GM13976 (cell line): ENCODE measurements around the gene RCAN2.

Experiments used
- DNase-seq: peaks from one replicate; pipeline ENCODE4 v3.0.0; 2012; ENCODE audit warnings: low spot score
- in situ Hi-C: fragments of 300-500 bp; cut with MboI; formaldehyde crosslinking; loops from one replicate; pipeline ENCODE4 v1.12.0; 2022; ENCODE audit warnings: low sequenced_read_pairs, mixed read lengths, inconsistent platforms; ENCODE audit not compliant: unreplicated experiment
- TF ChIP-seq, protein P1 (sequence below): IDR thresholded peaks from 2 replicates; pipeline ENCODE4 v1.5.1; 2012; ENCODE audit warnings: borderline replicate concordance, mild to moderate bottlenecking; ENCODE audit not compliant: insufficient read depth; ENCODE audit errors: extremely low read depth, missing control alignments, control extremely low read depth

The RCAN2 gene

DNA sequence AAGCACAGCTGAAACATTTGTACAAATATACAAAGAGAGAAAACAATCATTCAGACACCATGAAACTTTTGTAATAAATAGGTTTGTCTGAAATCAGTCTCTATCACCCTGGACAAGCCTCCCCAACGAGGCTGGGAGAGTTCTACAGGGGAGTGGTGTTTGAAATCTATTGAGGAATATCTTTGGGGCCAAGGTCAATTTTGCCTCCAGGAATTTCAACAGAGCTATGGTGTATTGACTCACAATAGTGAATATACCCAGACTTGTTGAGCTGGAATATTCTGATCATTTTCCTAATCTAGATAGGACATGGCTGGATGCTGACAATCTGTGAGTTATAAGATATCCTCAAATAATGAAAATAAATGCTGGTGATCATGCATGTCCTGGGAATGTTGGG lies 269.0 kb downstream of the RCAN2 start:
- DNase-seq = no peak
- TF ChIP-seq, protein P1, sequence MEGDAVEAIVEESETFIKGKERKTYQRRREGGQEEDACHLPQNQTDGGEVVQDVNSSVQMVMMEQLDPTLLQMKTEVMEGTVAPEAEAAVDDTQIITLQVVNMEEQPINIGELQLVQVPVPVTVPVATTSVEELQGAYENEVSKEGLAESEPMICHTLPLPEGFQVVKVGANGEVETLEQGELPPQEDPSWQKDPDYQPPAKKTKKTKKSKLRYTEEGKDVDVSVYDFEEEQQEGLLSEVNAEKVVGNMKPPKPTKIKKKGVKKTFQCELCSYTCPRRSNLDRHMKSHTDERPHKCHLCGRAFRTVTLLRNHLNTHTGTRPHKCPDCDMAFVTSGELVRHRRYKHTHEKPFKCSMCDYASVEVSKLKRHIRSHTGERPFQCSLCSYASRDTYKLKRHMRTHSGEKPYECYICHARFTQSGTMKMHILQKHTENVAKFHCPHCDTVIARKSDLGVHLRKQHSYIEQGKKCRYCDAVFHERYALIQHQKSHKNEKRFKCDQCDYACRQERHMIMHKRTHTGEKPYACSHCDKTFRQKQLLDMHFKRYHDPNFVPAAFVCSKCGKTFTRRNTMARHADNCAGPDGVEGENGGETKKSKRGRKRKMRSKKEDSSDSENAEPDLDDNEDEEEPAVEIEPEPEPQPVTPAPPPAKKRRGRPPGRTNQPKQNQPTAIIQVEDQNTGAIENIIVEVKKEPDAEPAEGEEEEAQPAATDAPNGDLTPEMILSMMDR = no peak
- in situ Hi-C loops = loop anchor here (5.0 to 25.0 kb wide), 4 partner anchors 130 to 415 kb away; no protein-coding TSS in a partner anchor

DNA sequence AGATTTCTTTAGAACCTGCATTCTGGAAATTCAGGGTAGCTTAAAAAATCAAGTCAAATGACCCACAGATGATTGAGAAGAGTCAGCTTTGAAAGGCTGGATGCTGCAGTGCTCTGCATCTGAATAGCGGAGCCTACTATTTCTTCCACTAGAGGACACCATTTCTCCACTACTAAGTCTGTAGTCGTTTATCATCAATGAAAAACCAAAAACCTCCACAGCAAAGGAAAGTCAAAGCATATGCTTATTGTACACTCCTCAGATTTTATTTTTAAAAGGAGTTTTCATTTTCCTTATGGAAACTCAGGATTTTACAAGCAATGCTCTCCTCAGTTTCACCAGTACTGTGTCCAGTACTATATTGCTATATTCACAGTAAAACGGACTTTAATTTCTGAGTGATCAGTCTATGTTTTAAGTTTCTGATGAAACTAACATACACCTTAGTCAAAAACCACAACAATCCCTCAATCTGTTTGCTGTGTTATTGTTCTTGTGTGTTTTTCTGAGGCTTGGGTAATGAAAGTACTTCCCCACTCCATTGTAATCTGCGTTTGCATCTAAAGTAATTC lies 269.9 kb downstream of the RCAN2 start:
- TF ChIP-seq, protein P1 = peak; percentile 69
- peak; percentile 42 for DNase-seq
- in situ Hi-C loops = loop anchor here (5.0 to 25.0 kb wide), 4 partner anchors 129 to 416 kb away; no protein-coding TSS in a partner anchor

DNA sequence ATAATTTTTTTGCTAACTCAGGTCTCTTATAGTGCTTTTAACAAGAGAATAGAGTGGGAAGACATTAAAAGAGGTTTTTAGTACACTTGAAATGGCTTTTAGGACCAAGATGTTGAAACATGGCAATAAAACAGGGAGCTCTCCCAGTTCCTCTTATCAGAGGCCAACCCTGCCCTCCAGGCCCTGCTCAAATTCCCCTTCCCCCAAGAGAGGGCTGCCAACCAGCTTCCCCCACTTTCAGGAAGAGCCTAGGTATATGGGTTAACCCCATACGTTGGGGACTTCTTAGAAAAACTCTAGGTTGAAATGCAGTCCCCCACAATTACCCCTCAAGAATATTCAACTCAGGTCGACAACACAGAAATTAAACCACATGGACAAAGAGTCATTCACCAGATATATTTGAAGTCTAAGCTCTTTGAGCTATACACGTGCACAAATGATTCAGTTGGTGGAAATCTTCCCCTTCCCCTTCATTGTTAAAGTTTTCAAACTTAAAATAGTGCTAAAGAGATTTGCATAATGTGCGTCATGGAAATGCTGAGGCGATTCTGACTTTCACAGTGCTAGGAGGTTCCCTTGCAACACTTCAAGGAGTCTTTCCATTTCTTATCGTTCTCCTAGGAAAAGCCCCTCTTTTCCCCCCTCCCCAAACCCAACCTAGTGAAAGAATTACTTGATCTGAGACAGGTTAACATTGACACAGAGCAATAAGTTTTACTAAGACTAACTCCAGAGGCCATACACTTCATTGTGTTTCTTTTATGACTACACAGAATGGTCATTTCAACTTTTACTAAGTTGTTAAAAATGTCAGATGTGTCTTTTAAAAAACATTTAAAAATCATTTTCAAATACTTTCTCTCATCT lies 270.7 kb downstream of the RCAN2 start:
- in situ Hi-C loops = loop anchor here (5.0 to 25.0 kb wide), 4 partner anchors 128 to 417 kb away; no protein-coding TSS in a partner anchor
- peak; percentile 34 for DNase-seq
- TF ChIP-seq, protein P1 = no peak

DNA sequence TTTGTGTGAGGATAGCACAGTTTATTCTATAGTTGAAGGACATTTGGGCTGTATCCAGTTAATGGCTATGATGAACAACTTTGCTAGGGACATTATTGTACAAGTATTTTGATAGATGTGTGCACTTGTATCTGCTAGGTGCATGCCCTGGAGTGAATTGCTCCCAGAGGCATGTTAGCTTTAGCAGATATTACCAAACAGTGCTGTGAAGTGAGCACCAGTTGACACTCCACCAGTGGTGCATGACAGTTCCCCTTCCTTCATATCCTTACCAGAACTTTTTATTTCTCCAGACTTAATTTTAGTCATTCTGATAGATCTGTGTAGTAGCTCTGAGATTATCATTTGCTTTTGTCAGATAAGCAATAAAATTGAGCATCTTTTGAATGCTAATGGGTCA lies 271.6 kb downstream of the RCAN2 start:
- no peak for DNase-seq
- TF ChIP-seq, protein P1 = no peak
- in situ Hi-C loops = loop anchor here (5.0 to 25.0 kb wide), 4 partner anchors 127 to 418 kb away; no protein-coding TSS in a partner anchor

DNA sequence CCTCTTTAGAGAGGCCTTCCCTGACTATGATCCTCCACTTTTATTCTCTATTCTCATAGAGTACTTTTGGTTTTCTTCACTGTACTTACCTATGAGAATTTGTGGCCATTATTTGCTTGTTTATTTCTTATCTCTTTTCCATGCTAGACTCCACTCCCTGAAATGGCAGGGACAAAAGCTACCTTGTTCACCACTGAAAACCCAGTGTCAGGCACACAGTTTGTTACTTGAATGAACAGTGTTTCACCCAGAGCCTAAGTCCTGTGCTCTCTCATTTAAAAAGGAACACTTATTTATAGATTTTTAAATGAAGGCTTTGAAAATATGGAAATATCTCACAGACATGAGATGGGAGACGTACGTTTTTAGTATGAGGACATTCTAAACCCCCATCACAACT lies 272.8 kb downstream of the RCAN2 start:
- TF ChIP-seq, protein P1 = no peak
- in situ Hi-C loops = loop anchor here (25.0 kb wide), 2 partner anchors 281 to 419 kb away; no protein-coding TSS in a partner anchor
- DNase-seq = no peak

DNA sequence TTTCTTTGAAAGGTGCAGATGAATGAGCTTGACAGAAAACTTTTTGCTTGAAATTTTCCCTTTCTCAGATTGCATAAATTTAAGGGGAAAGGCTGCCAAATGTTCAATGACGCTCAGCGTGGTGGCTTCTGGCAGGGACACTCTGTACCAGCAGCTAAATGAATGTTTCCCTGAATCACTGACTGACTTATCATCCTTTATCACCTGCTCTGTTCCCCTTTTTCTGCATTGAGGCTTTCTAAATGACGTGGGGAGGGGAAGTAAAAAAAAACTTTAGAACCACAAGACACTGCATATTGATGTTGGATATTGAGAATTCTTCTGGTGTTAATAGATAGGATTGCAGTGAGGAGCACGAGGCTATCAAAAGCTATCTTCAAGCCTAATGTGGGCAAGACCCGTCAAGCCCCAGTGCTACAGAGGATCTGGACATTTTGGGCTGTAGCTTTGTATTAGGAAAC lies 273.5 kb downstream of the RCAN2 start:
- peak; percentile 55 for DNase-seq
- in situ Hi-C loops = loop anchor here (25.0 kb wide), 2 partner anchors 280 to 420 kb away; no protein-coding TSS in a partner anchor
- TF ChIP-seq, protein P1 = no peak
